Body of pancreas (tissue), 4 donors: ENCODE results near the gene DCBLD1.

Source experiments
- POLR2A ChIP-seq, 3 donors: fragments of 450-650 bp; IDR thresholded peaks; one replicate each; pipeline ENCODE4 v1.6.1; 2016; ENCODE audit warnings: antibody characterized with exemption in 3 of 3, mild to moderate bottlenecking in 2 of 3
- TF ChIP-seq, protein P1 (sequence below), 7 experiments: fragments of 450-650 bp in 4 of 7; fragments of 200-600 bp in 3 of 7; sonication (generic) in 3 of 7; IDR thresholded peaks; one replicate each; pipeline ENCODE4 v1.5.1; 2016 to 2019; ENCODE audit warnings: antibody characterized with exemption in 7 of 7

DNA sequence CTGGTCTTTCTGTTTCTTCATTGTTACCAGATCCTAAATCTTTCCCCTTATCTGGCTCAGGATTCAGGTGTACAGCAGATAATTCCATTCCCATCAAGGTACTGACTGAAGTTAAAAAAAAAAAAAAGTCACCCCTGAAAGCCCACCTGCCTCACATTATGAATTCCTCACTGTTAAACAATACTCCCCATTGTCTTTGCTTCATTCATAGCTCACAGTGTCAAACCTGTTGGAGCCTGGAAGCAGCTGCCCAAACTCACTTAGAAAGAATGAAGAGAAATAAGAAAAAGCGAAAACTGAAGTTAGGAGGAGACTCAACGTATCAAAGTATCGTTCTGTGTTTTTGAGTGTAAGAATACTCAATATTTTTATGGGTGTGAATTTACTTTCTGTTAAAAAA lies 1.8 kb upstream of the DCBLD1 start:
- TF ChIP-seq, protein P1, sequence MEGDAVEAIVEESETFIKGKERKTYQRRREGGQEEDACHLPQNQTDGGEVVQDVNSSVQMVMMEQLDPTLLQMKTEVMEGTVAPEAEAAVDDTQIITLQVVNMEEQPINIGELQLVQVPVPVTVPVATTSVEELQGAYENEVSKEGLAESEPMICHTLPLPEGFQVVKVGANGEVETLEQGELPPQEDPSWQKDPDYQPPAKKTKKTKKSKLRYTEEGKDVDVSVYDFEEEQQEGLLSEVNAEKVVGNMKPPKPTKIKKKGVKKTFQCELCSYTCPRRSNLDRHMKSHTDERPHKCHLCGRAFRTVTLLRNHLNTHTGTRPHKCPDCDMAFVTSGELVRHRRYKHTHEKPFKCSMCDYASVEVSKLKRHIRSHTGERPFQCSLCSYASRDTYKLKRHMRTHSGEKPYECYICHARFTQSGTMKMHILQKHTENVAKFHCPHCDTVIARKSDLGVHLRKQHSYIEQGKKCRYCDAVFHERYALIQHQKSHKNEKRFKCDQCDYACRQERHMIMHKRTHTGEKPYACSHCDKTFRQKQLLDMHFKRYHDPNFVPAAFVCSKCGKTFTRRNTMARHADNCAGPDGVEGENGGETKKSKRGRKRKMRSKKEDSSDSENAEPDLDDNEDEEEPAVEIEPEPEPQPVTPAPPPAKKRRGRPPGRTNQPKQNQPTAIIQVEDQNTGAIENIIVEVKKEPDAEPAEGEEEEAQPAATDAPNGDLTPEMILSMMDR (IDR thresholded peaks at IDR 0.05), result no peak
- no peak for TF ChIP-seq POLR2A (IDR thresholded peaks at IDR 0.05)
